Heart left ventricle (tissue), 16 donors: Measurements from ENCODE around the gene TMEM163. TPM values are rescaled to one million over a fixed set of nuclear protein-coding genes. Genes with fewer than 3 reads are reported as not detected.
A peak's percentile ranks its signal among the peaks of the same experiment; 100 is the strongest.

Experiments used
- ATAC-seq, 4 donors: fragments of 200-7000 bp; cut with Tn5 transposase; one replicate each; pipeline ENCODE4 v1.9.1; 2020 to 2022; ENCODE audit warnings: moderate library complexity in 4 of 4, mild to moderate bottlenecking in 3 of 4, moderate number of reproducible peaks in 1 of 4
- DNase-seq, 5 donors: peaks; one replicate each; pipeline ENCODE4 v3.0.0-alpha.2; 2020
- H3K27ac ChIP-seq, 12 donors: fragments of 200-600 bp; sonication (generic) in 4 of 12; one replicate each; pipeline versions ENCODE4 v1.5.0 to v1.8.0; 2016 to 2022; ENCODE audit warnings: mild to moderate bottlenecking in 2 of 12
- H3K27me3 ChIP-seq, 9 donors: fragments of 200-600 bp; sonication (generic) in 2 of 9; one replicate each; pipeline versions ENCODE4 v1.5.1 to v1.8.0; 2016 to 2022; ENCODE audit warnings: mild to moderate bottlenecking in 3 of 9
- H3K36me3 ChIP-seq, 9 donors: fragments of 200-600 bp; sonication (generic) in 2 of 9; one replicate each; pipeline versions ENCODE4 v1.5.0 to v1.8.0; 2018 to 2022; ENCODE audit warnings: mild to moderate bottlenecking in 2 of 9
- H3K4me1 ChIP-seq, 12 donors: fragments of 200-600 bp; sonication (generic) in 4 of 12; one replicate each; pipeline versions ENCODE4 v1.5.0 to v1.8.0; 2016 to 2022; ENCODE audit warnings: mild to moderate bottlenecking in 3 of 12
- H3K4me3 ChIP-seq, 12 donors: fragments of 200-600 bp; sonication (generic) in 4 of 12; one replicate each; pipeline versions ENCODE4 v1.5.0 to v1.8.0; 2017 to 2022; ENCODE audit warnings: mild to moderate bottlenecking in 9 of 12, moderate library complexity in 4 of 12
- H3K9me3 ChIP-seq, 12 donors: fragments of 200-600 bp; sonication (generic) in 4 of 12; one replicate each; pipeline versions ENCODE4 v1.5.0 to v1.8.0; 2016 to 2022; ENCODE audit warnings: mild to moderate bottlenecking in 1 of 12
- POLR2A ChIP-seq, 2 donors: fragments of 450-650 bp; IDR thresholded peaks; one replicate each; pipeline ENCODE4 v1.6.1; 2017; ENCODE audit warnings: antibody characterized with exemption in 2 of 2, mild to moderate bottlenecking in 2 of 2, moderate library complexity in 2 of 2
- WGBS, 4 donors: extraction: QIAGEN DNeasy Blood & Tissue Kit in 2 of 4; methylation state at CpG; one replicate each; pipeline versions ENCODE4 v1.1.5 to v1.1.7; 2013 to 2018; 5-methylcytosine and 5-hydroxymethylcytosine counted together
- intact Hi-C, 10 donors: fragments of 100-400 bp; cut with DNase I; formaldehyde crosslinking; loops; one replicate each; pipeline versions ENCODE4 v1.11.1 to v1.14.2; 2022
- long read RNA-seq, 3 donors: library from polyadenylated mRNA; unstranded; transcript quantifications; one replicate each; pipeline ENCODE4 v2.0.0, GENCODE V29; 2020 to 2021
- polyA plus RNA-seq, 2 donors: library from polyadenylated mRNA; stranded (reverse); fragments of 200-250 nt; gene quantifications; one replicate each; pipeline ENCODE4 v1.2.3, GENCODE V29; 2013
- total RNA-seq, 9 donors: library from RNA; depleted of rRNA in 2 of 9; stranded (reverse); fragments of >200 nt in 2 of 9; fragmentation: NEBNext Ultra II Directional in 3 of 9; extraction: Animal tissue kit (Norgen Biotek cat#: 25700) in 3 of 9; gene quantifications; one replicate each; pipeline versions ENCODE4 v1.1.0 to v1.2.4, GENCODE V29; 2016 to 2023
- TF ChIP-seq, protein P1 (sequence below), 12 donors: fragments of 200-600 bp; sonication (generic) in 4 of 12; IDR thresholded peaks; one replicate each; pipeline versions ENCODE4 v1.5.0 to v1.8.0; 2018 to 2022; ENCODE audit warnings: antibody characterized with exemption in 12 of 12, mild to moderate bottlenecking in 5 of 12
- donor health status: ischemic (EF 13 %, LVEDD 7.1; RV severe dilation, severe dysfunction).
- donor health status: healthy with polysubstance abuse.
- donor health status: DM: no; HTN: yes; CAD: no.
- donor health status: DM: no; HTN: no; CAD: no.
- donor health status: ischemic (EF 25% LVEDD 6.9; RV normal size, moderate dysfunction).
- donor health status: ischemic (EF 25% LVEDD 5.7; RV mildly dilated, moderate dysfunction).
- donor health status: healthy.
- donor health status: DM: yes; HTN: yes; CAD: no.
- donor health status: ischemic (EF 35%, LVEDD 5.7; RV mildly dilated, moderate dysfunction).
- donor health status: nonischemic (EF 11% LVEDD 7.7; RV severe dilation, severe dysfunction).
- donor health status: DM: yes; HTN: yes; CAD: no.
- donor health status: PGD.
- donor health status: ischemic (EF 29% LVEDD 5.4; RV normal size, mild dysfunction).
- donor health status: nonischemic (EF 23%, LVEDD 6.1; RV moderate dilation, normal function).

Gene TMEM163
- 1 to 10 TPM in 1 of 9 donors, under 1 TPM in 8; 0.14 to 1.4 (median 0.47) TPM for total RNA-seq
- polyA plus RNA-seq: 1 to 10 TPM in 1 of 2 donors, under 1 TPM in 1; 0.42 to 1.2 TPM
- long read RNA-seq, donor 1: 0 reads
- long read RNA-seq, donor 2, partial matches to known transcripts: 1 of 1 reads
- long read RNA-seq, donor 2, other reads (novel, unspliced or antisense): 0 of 1 reads
- long read RNA-seq, donor 3, partial matches to known transcripts: 1 of 1 reads
- long read RNA-seq, donor 3, other reads (novel, unspliced or antisense): 0 of 1 reads

DNA sequence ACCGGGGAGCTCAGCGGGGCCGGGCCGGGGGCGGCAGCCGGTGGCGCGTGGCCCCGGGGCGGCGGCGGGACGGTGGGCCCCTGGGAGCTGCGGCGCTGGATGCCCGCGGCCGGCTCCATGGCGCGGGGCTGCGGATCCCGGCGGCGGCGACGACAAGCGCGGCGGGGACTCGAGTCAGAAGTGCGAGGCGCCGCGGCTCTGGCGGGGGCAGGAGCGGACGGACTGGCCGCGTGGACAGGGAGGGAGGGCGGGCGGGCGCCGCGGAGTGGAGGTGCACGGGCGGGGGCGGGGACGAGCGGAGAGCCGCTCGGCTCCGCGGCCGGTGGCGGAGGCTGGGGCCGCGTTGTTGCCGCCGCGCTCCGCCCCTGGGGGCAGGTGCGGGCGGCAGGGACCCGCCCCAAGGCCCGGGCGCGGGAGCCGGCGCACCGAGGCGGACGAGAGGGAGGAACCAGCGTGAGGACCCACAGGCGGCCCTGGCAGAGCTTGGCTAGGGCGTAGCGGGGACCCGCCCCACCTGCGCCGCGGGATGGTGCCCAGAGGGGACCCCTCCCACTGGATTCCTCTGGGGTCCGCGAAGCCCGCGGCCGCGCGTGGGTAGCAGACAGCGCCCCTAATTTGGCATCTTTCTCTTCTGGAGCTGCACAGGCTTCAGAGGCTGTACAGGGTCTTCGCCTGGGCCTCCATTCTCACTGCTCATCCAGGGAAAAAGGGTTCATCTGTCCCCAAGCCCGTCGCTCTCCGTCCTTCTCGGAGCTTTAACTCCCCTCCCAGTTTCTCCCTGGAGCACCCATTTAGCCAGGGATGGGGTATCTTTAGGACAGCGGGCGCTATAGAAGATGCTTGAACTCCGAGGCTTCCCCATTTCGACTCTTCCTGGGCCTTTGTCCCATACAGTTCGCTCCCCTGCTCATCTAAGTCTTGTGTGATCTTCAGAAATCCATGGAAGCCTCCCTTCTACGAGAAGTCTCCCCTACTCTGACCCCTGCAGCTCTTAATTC lies at the start of gene TMEM163:
TMEM163 (minus strand) TSS at position 184 of the 998 bp plus-strand sequence.
- Histone ChIP-seq H3K27ac (peak within 1 kb of the TSS in 1 of 12 donors; percentile 19), H3K9me3 (no peaks in the 10 kb centered on the region), H3K36me3 (no peaks in the 10 kb centered on the region), H3K27me3 (peaks cover 12 to 83% (median 40%) of the 10 kb centered on the region in 9 donors), H3K4me1 (peaks cover 0 to 20% (median 8%) of the 10 kb centered on the region in 12 donors), H3K4me3 (peak within 1 kb of the TSS; percentile 24 to 64 (median 53))
- intact Hi-C loops: loop anchor here in 1 of 10 donors (5.0 kb wide), 1 partner anchor 42 kb away; no protein-coding TSS in a partner anchor
- ATAC-seq: peak in 2 of 4 donors; percentile 47 to 57
- DNase-seq: no peak
- TF ChIP-seq, protein P1, sequence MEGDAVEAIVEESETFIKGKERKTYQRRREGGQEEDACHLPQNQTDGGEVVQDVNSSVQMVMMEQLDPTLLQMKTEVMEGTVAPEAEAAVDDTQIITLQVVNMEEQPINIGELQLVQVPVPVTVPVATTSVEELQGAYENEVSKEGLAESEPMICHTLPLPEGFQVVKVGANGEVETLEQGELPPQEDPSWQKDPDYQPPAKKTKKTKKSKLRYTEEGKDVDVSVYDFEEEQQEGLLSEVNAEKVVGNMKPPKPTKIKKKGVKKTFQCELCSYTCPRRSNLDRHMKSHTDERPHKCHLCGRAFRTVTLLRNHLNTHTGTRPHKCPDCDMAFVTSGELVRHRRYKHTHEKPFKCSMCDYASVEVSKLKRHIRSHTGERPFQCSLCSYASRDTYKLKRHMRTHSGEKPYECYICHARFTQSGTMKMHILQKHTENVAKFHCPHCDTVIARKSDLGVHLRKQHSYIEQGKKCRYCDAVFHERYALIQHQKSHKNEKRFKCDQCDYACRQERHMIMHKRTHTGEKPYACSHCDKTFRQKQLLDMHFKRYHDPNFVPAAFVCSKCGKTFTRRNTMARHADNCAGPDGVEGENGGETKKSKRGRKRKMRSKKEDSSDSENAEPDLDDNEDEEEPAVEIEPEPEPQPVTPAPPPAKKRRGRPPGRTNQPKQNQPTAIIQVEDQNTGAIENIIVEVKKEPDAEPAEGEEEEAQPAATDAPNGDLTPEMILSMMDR (IDR thresholded peaks at IDR 0.05): no peak
- no peak for TF ChIP-seq POLR2A (IDR thresholded peaks at IDR 0.05)
- WGBS, 4 donors: 8 to 44% (median 15%) methylated on average over 20 to 99 of the region's 99 CpGs

DNA sequence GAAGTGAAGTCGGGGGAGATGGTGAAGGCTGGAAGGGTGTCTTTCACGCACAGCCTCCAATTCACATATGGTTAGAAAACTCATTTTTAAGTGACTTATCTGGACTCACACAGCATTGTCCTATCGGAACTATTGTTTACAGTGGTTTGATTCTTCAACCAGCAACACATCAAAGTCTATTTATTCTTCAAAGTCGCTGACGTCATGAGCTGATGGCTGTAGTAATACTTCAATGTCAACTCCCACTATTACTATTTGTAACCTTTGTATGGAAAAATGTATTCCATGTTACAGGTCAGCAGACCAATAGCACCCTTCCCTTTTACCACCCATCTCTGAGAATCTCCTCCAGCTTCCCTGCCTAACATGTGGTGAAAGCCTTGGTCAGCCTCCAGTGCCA lies 47.8 kb upstream of the TMEM163 start:
- Histone ChIP-seq H3K27me3 (no peaks in the 10 kb centered on the region), H3K4me3 (no peak overlapping the region), H3K4me1 (no peaks in the 10 kb centered on the region), H3K36me3 (no peaks in the 10 kb centered on the region), H3K27ac (no peak overlapping the region), H3K9me3 (no peaks in the 10 kb centered on the region)
- DNase-seq: no peak
- 87 to 95% (median 91%) methylated on average over 5 of the region's 5 CpGs for WGBS, 4 donors
- ATAC-seq: no peak
- TF ChIP-seq, protein P1 (IDR thresholded peaks at IDR 0.05): no peak
- no peak for TF ChIP-seq POLR2A (IDR thresholded peaks at IDR 0.05)
- intact Hi-C loops: no loop called here

DNA sequence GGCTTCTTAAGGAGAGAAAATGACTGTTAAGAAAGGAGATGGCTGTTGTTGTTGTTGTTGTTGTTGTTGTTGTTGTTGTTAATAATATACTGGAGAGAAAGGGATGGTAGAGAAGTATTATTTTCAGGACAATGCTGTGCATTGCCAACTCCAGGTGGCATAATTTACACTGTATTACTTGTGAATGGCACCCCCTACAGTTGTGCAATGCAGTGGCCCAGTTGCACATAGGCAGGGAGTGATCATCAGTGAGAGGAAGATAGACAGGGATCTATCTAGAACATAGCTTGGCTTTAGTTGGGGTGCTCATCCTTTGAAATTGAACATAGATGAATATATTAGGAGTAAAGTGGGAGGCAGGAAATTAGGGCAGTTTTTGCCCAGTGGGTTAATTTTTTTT lies 47.2 kb upstream of the TMEM163 start:
- no peaks in the 10 kb centered on the region for H3K9me3 ChIP-seq
- H3K27me3 ChIP-seq: no peaks in the 10 kb centered on the region
- no peak overlapping the region for H3K4me3 ChIP-seq
- DNase-seq (no peak), ATAC-seq (no peak)
- intact Hi-C loops: no loop called here
- H3K27ac ChIP-seq: no peak overlapping the region
- no peaks in the 10 kb centered on the region for H3K4me1 ChIP-seq
- TF ChIP-seq, protein P1 (IDR thresholded peaks at IDR 0.05): no peak
- TF ChIP-seq POLR2A (IDR thresholded peaks at IDR 0.05): no peak
- no peaks in the 10 kb centered on the region for H3K36me3 ChIP-seq

DNA sequence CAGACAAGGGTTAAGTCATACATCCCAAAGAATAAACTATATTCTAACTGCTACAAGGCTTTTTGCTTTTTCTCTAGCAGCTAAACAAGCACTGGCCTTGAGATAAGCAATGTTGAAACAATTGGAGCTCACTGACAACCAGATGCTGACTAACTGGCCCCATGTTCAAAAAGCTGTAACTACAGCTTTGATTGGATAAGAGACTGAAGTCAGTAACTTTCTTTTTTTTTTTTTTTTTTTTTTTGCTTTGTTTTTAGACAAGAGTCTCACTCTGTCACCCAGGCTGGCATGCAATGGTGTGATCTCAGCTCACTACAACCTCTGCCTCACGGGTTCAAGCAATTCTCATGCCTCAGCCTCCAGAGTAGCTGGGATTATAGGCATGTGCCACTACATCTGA lies 45.4 kb upstream of the TMEM163 start:
- H3K27me3 ChIP-seq: no peaks in the 10 kb centered on the region
- 91 to 95% (median 93%) methylated on average over 1 of the region's 1 CpG for WGBS, 4 donors
- DNase-seq (no peak), ATAC-seq (no peak)
- H3K4me1 ChIP-seq: no peaks in the 10 kb centered on the region
- no peaks in the 10 kb centered on the region for H3K36me3 ChIP-seq
- TF ChIP-seq POLR2A (IDR thresholded peaks at IDR 0.05): no peak
- TF ChIP-seq, protein P1 (IDR thresholded peaks at IDR 0.05): no peak
- intact Hi-C loops: no loop called here
- H3K9me3 ChIP-seq: no peaks in the 10 kb centered on the region
- no peak overlapping the region for H3K4me3 ChIP-seq
- no peak overlapping the region for H3K27ac ChIP-seq
